Esophagus muscularis mucosa (tissue), 4 donors: ENCODE measurements around the gene TRIM46.
A peak's percentile ranks its signal among the peaks of the same experiment; 100 is the strongest.

ENCODE experiments used
- EP300 ChIP-seq: sonication (generic); formaldehyde crosslinking; IDR thresholded peaks from one replicate; pipeline ENCODE4 v1.6.1; 2017; ENCODE audit warnings: antibody characterized with exemption
- POLR2A ChIP-seq: fragments of 450-650 bp; IDR thresholded peaks from one replicate; pipeline ENCODE4 v1.6.1; 2017; ENCODE audit warnings: antibody characterized with exemption, moderate library complexity, mild to moderate bottlenecking, low read depth
- TF ChIP-seq, protein P1 (sequence below), 3 experiments: fragments of 200-600 bp in 2 of 3; fragments of 450-650 bp in 1 of 3; sonication (generic) in 2 of 3; IDR thresholded peaks; one replicate each; pipeline ENCODE4 v1.5.1; 2017 to 2019; ENCODE audit warnings: antibody characterized with exemption in 3 of 3, mild to moderate bottlenecking in 2 of 3, moderate library complexity in 1 of 3

DNA sequence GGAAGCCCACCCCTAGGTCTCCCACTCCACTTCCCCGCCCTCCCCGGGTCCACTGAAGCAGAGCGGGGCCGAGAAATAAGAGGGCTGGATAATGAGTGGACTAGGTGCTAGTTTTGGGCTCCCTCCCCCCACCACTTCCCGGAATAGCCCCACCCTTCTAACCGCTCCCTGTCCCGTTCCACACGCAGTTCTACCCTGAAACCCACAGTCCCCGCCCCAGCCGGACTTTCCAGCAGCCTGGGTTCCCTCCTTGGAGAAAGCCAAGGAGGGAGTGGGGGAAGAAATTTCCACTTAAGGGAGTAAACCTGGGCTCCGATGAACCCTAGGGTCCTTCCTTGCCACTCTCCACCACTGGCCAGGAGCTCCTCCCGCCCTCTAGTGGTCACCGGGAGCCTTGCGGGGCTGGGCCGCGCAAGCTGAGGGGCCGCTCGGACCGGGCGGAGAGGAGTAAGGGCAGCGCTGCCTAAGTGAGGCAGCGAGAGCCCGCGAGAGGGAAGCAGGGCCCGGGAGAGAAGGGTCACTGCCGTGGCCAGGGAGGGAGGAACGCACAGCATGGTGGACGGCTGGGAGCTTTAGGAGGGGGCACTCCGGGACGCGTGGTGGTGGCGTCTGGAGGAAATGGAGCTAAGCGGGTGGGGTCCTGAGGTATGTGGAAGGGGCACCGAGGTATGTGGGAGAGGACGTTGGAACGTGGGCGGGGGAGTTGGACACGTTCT is 19.8 kb downstream of the TRIM46 start:
- TF ChIP-seq EP300 (no peak), POLR2A (peak; percentile 61)
- TF ChIP-seq, protein P1, sequence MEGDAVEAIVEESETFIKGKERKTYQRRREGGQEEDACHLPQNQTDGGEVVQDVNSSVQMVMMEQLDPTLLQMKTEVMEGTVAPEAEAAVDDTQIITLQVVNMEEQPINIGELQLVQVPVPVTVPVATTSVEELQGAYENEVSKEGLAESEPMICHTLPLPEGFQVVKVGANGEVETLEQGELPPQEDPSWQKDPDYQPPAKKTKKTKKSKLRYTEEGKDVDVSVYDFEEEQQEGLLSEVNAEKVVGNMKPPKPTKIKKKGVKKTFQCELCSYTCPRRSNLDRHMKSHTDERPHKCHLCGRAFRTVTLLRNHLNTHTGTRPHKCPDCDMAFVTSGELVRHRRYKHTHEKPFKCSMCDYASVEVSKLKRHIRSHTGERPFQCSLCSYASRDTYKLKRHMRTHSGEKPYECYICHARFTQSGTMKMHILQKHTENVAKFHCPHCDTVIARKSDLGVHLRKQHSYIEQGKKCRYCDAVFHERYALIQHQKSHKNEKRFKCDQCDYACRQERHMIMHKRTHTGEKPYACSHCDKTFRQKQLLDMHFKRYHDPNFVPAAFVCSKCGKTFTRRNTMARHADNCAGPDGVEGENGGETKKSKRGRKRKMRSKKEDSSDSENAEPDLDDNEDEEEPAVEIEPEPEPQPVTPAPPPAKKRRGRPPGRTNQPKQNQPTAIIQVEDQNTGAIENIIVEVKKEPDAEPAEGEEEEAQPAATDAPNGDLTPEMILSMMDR (IDR thresholded peaks at IDR 0.05), result peak; percentile 98 to 100 (median 99)
